GM21423 (cell line): ENCODE results near the gene IL12RB2.

ENCODE experiments used
- ATAC-seq: cut with Tn5 transposase; IDR thresholded peaks from one replicate; pipeline ENCODE4 v1.9.1; 2021; ENCODE audit warnings: mild to moderate bottlenecking, moderate library complexity; ENCODE audit not compliant: unreplicated experiment

Gene IL12RB2

GRCh38 chr1:67313934-67314671 is 6.4 kb downstream of the IL12RB2 start:
- ATAC-seq, result no peak

- ATAC-seq, result no peak
Observed at GRCh38 chr1:67314696-67315095, 7.0 kb downstream of the IL12RB2 start.

- no peak for ATAC-seq
Observed at GRCh38 chr1:67316180-67316902, 8.7 kb downstream of the IL12RB2 start.

GRCh38 chr1:67316918-67317317 is 9.2 kb downstream of the IL12RB2 start:
- no peak for ATAC-seq

- ATAC-seq, result no peak
Observed at GRCh38 chr1:67317803-67318202, 10.1 kb downstream of the IL12RB2 start.

GRCh38 chr1:67322442-67322841 is 14.8 kb downstream of the IL12RB2 start:
- no peak for ATAC-seq

- no peak for ATAC-seq
Observed at GRCh38 chr1:67323087-67323486, 15.4 kb downstream of the IL12RB2 start.

GRCh38 chr1:67324068-67324467 is 16.4 kb downstream of the IL12RB2 start:
- ATAC-seq, result no peak

GRCh38 chr1:67327864-67328466 is 20.3 kb downstream of the IL12RB2 start:
- no peak for ATAC-seq

GRCh38 chr1:67332653-67333529 is 25.2 kb downstream of the IL12RB2 start:
- peak; percentile 82 for ATAC-seq

- ATAC-seq, result no peak
Observed at GRCh38 chr1:67333603-67334002, 25.9 kb downstream of the IL12RB2 start.

GRCh38 chr1:67335411-67335810 is 27.7 kb downstream of the IL12RB2 start:
- ATAC-seq, result no peak

GRCh38 chr1:67336157-67336556 is 28.5 kb downstream of the IL12RB2 start:
- ATAC-seq, result peak; percentile 18

- no peak for ATAC-seq
Observed at GRCh38 chr1:67336783-67337182, 29.1 kb downstream of the IL12RB2 start.

- ATAC-seq, result peak; percentile 37
Observed at GRCh38 chr1:67338642-67339041, 31.0 kb downstream of the IL12RB2 start.

- ATAC-seq, result peak; percentile 34
Observed at GRCh38 chr1:67339623-67340343, 32.1 kb downstream of the IL12RB2 start.

- peak; percentile 41 for ATAC-seq
Observed at GRCh38 chr1:67342076-67342890, 34.6 kb downstream of the IL12RB2 start.

GRCh38 chr1:67345556-67345955 is 37.9 kb downstream of the IL12RB2 start:
- ATAC-seq, result no peak

GRCh38 chr1:67346982-67347381 is 39.3 kb downstream of the IL12RB2 start:
- no peak for ATAC-seq
